OCI-LY7 (cell line): Measurements from ENCODE around the gene CDH23. TPM values are rescaled to one million over a fixed set of nuclear protein-coding genes. Genes with fewer than 3 reads are reported as not detected.

ENCODE experiments used
- BruUV-seq: library from RNA; stranded (reverse); fragments of 400-500 nt; replicated peaks from 2 replicates; lab custom pipeline; 2021; lab: Mats Ljungman, UMichigan
- CTCF ChIA-PET: fragments of 300-600 bp; sonication (Branson Sonifier 250); formaldehyde crosslinking; loops from one replicate; lab custom pipeline; 2022; ENCODE audit warnings: antibody characterized with exemption; ENCODE audit not compliant: unreplicated experiment; lab: Charles Lee
- POLR2A ChIA-PET: fragments of 300-600 bp; sonication (Branson Sonifier 250); formaldehyde crosslinking; loops from one replicate; lab custom pipeline; 2022; ENCODE audit warnings: antibody characterized with exemption; lab: Charles Lee
- DNase-seq: peaks from one replicate; pipeline ENCODE4 v3.0.0-alpha.2; 2015; ENCODE audit warnings: low spot score
- H2AFZ ChIP-seq: fragments of 200-600 bp; sonication (generic), shearing (Covaris generic); 2 replicates; pipeline ENCODE4 v1.6.1; 2014; ENCODE audit warnings: mild to moderate bottlenecking, antibody characterized with exemption, low read length, moderate library complexity
- H3K27ac ChIP-seq: fragments of 200-600 bp; sonication (generic); 2 replicates; pipeline ENCODE4 v1.5.1; 2014; ENCODE audit warnings: mixed run types, low read depth, mild to moderate bottlenecking, moderate library complexity, low read length, inconsistent platforms; ENCODE audit not compliant: poor library complexity, severe bottlenecking
- H3K36me3 ChIP-seq: fragments of 200-600 bp; sonication (generic); 2 replicates; pipeline ENCODE4 v1.6.1; 2014; ENCODE audit warnings: mild to moderate bottlenecking, antibody characterized with exemption, low read length, moderate library complexity, mixed read lengths; ENCODE audit not compliant: insufficient read depth
- H3K4me1 ChIP-seq: fragments of 200-600 bp; sonication (generic); 2 replicates; pipeline ENCODE4 v1.5.1; 2014; ENCODE audit warnings: mild to moderate bottlenecking, low read length; ENCODE audit not compliant: insufficient read depth, poor library complexity, severe bottlenecking
- H3K4me2 ChIP-seq: fragments of 200-600 bp; sonication (generic); 2 replicates; pipeline ENCODE4 v1.6.1; 2014; ENCODE audit warnings: mild to moderate bottlenecking, low read length
- H3K4me3 ChIP-seq: fragments of 200-600 bp; sonication (generic); 2 replicates; pipeline ENCODE4 v1.5.1; 2014; ENCODE audit warnings: mild to moderate bottlenecking, low read depth, low read length; ENCODE audit not compliant: poor library complexity, severe bottlenecking
- H3K79me2 ChIP-seq: fragments of 200-600 bp; sonication (generic); 2 replicates; pipeline ENCODE4 v1.6.1; 2016; ENCODE audit warnings: low read depth, mild to moderate bottlenecking, low read length, moderate library complexity, mixed read lengths; ENCODE audit not compliant: insufficient read depth
- H3K9me2 ChIP-seq: fragments of 200-600 bp; sonication (generic); 2 replicates; pipeline ENCODE4 v1.6.1; 2016; ENCODE audit warnings: mild to moderate bottlenecking, low read length, mixed read lengths; ENCODE audit not compliant: insufficient read depth
- H3K9me3 ChIP-seq: fragments of 200-600 bp; sonication (generic); 2 replicates; pipeline ENCODE4 v1.6.1; 2014; ENCODE audit warnings: mild to moderate bottlenecking, mixed run types, low read length, mixed read lengths
- H4K20me1 ChIP-seq: fragments of 200-600 bp; sonication (generic); 2 replicates; pipeline ENCODE4 v1.6.1; 2014; ENCODE audit warnings: mild to moderate bottlenecking, antibody characterized with exemption, low read length, moderate library complexity, mixed read lengths; ENCODE audit not compliant: insufficient read depth
- EZH2phosphoT487 ChIP-seq: fragments of 200-600 bp; sonication (generic); IDR thresholded peaks from 2 replicates; pipeline ENCODE4 v1.6.1; 2018; ENCODE audit warnings: low read depth, borderline replicate concordance, mild to moderate bottlenecking, mixed run types, antibody characterized with exemption, low read length, moderate library complexity, mixed read lengths
- intact Hi-C: fragments of 100-400 bp; cut with micrococcal nuclease; formaldehyde crosslinking; loops from one replicate; pipeline ENCODE4 v1.10.0; 2022; ENCODE audit not compliant: unreplicated experiment
- total RNA-seq, 2 experiments: library from RNA; depleted of rRNA in 1 of 2; stranded (reverse); fragments of >200 nt in 1 of 2; shearing (Covaris generic) in 1 of 2; gene quantifications; 2 replicates each; pipeline ENCODE4 v1.2.3, GENCODE V29; 2014 to 2022
- TF ChIP-seq, protein P1 (sequence below): fragments of 200-600 bp; sonication (generic); conservative IDR thresholded peaks from 2 replicates; pipeline ENCODE4 v1.5.1; 2014; ENCODE audit warnings: mild to moderate bottlenecking, antibody characterized with exemption, low read length, moderate library complexity, mixed read lengths

The CDH23 gene
- total RNA-seq, 2 experiments from 2014 or later = 0.92 to 9.9 TPM

DNA sequence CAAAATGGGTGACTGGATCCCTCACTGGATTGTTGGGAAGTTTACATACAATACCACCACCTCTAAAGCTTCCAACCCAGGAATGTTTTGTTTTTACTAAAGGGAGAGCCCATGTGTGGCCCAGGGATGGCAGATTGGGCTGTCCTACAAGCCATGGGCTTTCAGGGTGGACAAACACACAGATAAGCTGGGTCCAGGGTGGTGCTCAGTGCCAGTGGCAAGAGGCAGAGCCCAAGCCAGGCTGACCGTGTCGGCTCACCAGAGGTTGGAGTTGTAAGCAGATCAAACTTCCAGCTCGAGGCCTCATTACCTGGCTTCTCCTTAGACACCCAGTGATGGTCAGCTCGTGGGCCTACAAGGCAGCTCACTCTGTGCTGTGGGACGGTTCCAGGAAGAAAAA is 52.3 kb downstream of the CDH23 start:
- no peaks in the 10 kb centered on the region for H4K20me1 ChIP-seq
- H3K9me3 ChIP-seq = no peaks in the 10 kb centered on the region
- no peak overlapping the region for H2AFZ ChIP-seq
- TF ChIP-seq, protein P1, sequence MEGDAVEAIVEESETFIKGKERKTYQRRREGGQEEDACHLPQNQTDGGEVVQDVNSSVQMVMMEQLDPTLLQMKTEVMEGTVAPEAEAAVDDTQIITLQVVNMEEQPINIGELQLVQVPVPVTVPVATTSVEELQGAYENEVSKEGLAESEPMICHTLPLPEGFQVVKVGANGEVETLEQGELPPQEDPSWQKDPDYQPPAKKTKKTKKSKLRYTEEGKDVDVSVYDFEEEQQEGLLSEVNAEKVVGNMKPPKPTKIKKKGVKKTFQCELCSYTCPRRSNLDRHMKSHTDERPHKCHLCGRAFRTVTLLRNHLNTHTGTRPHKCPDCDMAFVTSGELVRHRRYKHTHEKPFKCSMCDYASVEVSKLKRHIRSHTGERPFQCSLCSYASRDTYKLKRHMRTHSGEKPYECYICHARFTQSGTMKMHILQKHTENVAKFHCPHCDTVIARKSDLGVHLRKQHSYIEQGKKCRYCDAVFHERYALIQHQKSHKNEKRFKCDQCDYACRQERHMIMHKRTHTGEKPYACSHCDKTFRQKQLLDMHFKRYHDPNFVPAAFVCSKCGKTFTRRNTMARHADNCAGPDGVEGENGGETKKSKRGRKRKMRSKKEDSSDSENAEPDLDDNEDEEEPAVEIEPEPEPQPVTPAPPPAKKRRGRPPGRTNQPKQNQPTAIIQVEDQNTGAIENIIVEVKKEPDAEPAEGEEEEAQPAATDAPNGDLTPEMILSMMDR = no peak
- TF ChIP-seq EZH2phosphoT487 = no peak
- ChIA-PET CTCF (interaction anchor here (0.5 kb wide), 1 partner anchor 119 kb away, joined by 12 read pairs; no protein-coding TSS in a partner anchor), POLR2A (no interaction called here)
- no peaks in the 10 kb centered on the region for H3K79me2 ChIP-seq
- H3K27ac ChIP-seq = no peak overlapping the region
- intact Hi-C loops = no loop called here
- no peaks in the 10 kb centered on the region for H3K36me3 ChIP-seq
- no peaks in the 10 kb centered on the region for H3K4me1 ChIP-seq
- H3K4me2 ChIP-seq = no peak overlapping the region
- H3K4me3 ChIP-seq = no peak overlapping the region
- no peaks in the 10 kb centered on the region for H3K9me2 ChIP-seq
- no peak for DNase-seq
- no TSS peak for BruUV-seq

DNA sequence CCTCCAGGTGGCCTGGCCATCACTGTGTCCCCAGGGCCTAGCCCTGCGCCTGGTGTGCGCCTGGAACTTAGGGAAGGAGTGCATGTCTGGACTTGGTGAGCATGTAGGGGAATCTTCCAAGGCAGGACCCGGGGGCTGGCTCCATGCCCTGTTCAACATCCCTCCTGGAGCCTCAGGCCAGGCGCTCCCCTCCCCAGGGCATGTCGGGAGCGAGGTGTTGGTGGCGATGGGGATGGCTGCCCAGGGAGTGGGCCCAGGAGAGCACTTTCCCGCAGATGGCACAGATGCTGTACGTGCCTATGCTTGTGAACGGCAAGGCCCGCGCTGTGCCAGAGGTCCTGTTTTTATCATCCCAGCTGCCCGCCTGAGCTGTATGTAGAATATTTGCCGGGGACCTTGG is 55.0 kb downstream of the CDH23 start:
- H4K20me1 ChIP-seq = no peaks in the 10 kb centered on the region
- no TSS peak for BruUV-seq
- no peak for DNase-seq
- intact Hi-C loops = no loop called here
- H3K9me2 ChIP-seq = no peaks in the 10 kb centered on the region
- no peaks in the 10 kb centered on the region for H3K79me2 ChIP-seq
- H3K4me2 ChIP-seq = no peak overlapping the region
- no peak overlapping the region for H3K4me3 ChIP-seq
- ChIA-PET POLR2A (interaction anchor here (0.7 kb wide), 1 partner anchor 894 kb away, joined by 3 read pairs; no protein-coding TSS in a partner anchor), CTCF (no interaction called here)
- no peak overlapping the region for H3K27ac ChIP-seq
- TF ChIP-seq, protein P1 = no peak
- no peak for TF ChIP-seq EZH2phosphoT487
- H3K9me3 ChIP-seq = no peaks in the 10 kb centered on the region
- H3K36me3 ChIP-seq = no peaks in the 10 kb centered on the region
- H2AFZ ChIP-seq = no peak overlapping the region
- H3K4me1 ChIP-seq = no peaks in the 10 kb centered on the region

DNA sequence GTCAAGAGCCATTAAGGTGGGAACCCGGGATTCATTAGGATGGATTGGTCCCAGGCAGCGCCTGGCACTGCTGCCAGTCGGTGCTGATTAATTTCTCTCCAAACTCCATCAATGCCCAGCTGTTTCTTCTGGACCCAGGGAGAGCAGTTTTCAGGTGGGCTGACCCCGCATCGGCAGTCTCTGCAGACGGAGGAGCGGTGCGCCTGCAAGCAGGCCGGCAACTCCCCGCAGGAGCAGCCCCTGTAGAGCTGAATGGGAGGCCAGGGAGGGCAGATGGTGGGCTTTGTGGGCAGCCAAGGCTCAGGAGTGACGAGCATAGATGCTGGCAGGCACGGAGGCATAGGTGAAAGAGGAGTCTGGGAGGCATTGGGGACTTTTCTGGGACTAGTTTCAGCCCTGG is 56.5 kb downstream of the CDH23 start:
- H3K4me1 ChIP-seq = no peaks in the 10 kb centered on the region
- no peak overlapping the region for H2AFZ ChIP-seq
- BruUV-seq = no TSS peak
- H3K79me2 ChIP-seq = no peaks in the 10 kb centered on the region
- TF ChIP-seq EZH2phosphoT487 = no peak
- TF ChIP-seq, protein P1 = no peak
- no peak overlapping the region for H3K27ac ChIP-seq
- intact Hi-C loops = no loop called here
- ChIA-PET POLR2A (no interaction called here), CTCF (no interaction called here)
- no peaks in the 10 kb centered on the region for H3K9me3 ChIP-seq
- no peaks in the 10 kb centered on the region for H3K36me3 ChIP-seq
- H3K9me2 ChIP-seq = no peaks in the 10 kb centered on the region
- H4K20me1 ChIP-seq = no peaks in the 10 kb centered on the region
- no peak overlapping the region for H3K4me2 ChIP-seq
- DNase-seq = no peak
- no peak overlapping the region for H3K4me3 ChIP-seq
